ENCODE data around the gene STRIP2.
"Not testable (repeated sequence)": the region's sequence is repeated elsewhere in the genome, so short reads cannot be mapped to it uniquely, and the experiment has no call there.

The STRIP2 gene

DNA sequence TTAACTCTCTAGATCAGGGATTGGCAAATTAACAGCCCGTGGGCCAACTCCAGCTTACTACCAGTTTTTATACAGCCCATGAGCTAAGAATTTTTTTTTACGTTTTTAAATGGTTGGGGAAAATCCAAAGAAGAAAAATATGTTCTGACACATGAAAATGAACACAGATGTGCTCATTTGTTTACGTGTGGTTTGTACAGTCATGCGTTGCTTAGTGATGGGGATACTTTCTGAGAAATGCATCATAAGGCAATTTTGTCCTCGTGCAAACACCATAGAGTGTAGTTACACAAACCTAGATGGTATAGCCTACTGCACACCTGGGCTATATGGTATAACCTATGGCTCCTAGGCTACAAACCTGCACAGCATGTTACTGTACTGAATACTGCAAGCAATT is 59.8 kb downstream of the STRIP2 start:
- no peak for DNase-seq (ENCODE audit: low read depth in 3 of 3)

DNA sequence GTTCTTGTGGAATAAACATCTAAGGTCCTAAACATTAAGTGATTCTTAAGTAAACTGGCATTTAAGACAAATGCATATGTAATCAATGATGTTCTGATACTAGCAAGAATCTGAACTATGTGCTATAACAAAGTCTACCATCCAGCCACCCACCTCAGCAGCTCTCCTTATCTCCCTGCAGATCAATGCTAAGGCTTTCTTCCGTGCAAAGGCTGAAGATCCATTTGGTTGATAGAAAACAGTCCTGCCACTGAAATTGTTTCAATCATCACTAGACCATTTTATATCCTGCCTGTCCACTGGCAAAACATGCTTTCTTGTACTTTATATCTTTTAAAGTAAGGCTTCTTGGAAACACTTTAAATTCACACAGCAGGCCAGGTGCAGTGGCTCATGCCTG is 61.8 kb downstream of the STRIP2 start:
- DNase-seq (ENCODE audit: low read depth in 3 of 3) = no peak

DNA sequence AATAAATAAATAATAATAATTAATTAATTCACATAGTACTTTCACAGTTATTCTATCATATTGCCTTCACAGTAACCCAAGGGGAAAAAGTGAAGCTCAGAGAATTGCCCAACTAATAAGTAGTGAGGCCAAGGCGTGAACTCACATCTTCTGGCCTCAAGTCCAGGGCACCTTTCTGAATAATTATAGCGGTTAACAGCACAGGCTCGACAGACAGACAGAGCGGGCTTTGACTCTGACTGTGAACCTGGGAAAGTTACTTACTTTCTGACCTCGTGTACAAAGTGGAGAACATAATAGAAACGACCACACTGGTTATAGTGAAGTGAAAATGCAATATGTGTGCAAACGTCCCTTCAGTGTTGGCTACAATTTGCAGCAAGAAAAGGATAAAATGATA is 62.4 kb downstream of the STRIP2 start:
- no peak for DNase-seq (ENCODE audit: low read depth in 3 of 3)

DNA sequence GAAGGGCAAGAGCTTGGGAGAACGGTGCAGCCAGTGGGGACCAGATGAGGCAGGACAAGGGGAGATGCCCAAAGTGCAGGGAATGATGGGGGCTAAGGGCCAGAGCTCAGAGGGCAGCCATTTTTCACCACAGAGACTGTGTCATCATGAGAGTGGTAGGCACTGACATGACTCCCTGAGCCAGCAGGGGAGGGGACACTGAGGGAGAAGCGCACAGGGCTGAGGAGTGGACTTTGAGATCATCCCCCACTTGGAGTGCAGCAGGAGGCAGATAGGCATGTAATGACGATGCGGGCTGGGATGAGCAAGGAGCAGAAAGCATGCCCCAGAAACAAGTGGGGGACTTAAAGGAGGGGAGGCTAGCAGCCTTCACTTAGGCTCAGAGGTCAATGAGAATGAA is 62.9 kb downstream of the STRIP2 start:
- no peak for DNase-seq (ENCODE audit: low read depth in 3 of 3)

GRCh38 chr7:129498021-129498420 is 63.8 kb downstream of the STRIP2 start:
- no peak for DNase-seq (ENCODE audit: low read depth in 3 of 3)

DNA sequence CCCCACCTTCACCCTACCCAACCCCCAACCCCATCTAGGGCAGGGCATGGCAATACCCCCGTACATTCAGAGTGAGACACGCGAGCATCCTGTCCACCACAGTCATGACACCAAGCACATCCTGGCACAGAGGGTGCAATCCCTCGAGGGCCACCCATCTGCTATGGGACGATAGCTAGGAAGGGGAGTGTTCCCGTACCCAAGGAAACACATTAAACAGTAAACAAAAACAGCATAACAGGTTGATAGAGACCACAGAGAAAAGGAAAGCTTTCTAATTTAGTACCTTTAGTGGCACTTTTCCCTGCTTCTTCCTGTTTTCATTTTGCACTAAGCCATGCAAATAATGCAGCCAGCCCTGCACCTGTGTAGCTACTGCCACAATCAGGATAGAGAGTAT is 65.8 kb downstream of the STRIP2 start:
- DNase-seq (ENCODE audit: low read depth in 3 of 3) = no peak

GRCh38 chr7:129501760-129502707 is 67.8 kb downstream of the STRIP2 start, which contains the start of gene SMKR1:
TSS of gene SMKR1 (plus strand) at chr7:129502531. CDS start at chr7:129502825, 294 bp downstream.
- DNase-seq (ENCODE audit: low read depth in 3 of 3) = peak; percentile 74 to 81 (median 80)

DNA sequence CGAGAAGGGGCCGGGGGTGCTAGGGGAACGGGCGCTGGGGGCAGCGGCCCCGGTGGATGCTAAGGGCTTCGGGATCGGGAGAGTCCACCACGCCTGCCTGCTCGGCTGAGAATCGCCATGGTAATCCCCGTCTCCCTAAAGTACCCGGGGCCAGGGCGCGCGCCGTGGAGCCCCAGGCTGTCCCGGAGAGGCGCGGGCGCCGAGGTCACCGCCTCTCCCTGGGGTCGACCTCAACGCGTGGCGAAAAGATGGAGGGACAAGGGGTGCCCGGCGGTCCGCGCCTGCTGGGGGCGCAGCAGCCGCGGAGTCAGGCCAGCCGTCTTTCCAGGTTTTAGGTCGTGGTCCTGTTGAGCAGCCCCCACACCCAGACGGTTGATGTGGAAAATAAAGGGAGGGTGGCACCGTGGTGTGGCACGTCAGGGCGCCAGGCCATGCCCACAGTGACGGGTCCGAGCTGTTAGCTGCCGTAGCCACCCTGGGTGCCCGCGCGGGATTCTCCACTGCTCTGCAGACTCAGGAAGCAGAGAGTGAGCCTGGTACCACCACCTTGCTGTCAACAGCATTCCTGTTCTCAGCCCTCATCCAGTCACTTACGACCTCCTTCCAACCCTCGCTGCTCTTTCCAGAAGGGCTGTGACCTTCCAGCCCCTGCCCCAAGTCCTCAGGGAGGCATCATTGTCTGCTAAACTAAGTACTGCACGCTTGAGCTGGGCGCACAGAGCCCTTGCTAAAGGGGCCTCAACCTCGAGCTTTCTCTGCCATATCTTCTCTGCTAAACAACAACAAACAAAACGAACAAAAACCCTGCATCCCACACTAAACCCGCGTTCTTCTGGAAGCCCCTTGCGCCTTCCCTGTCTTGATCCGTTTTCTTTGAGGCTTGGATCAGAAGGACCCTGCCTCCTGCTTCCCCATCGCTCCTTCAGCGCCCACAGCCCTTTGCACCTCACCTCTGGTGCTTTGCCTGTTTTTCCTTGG is 68.8 kb downstream of the STRIP2 start:
- DNase-seq (ENCODE audit: low read depth in 3 of 3) = no peak

DNA sequence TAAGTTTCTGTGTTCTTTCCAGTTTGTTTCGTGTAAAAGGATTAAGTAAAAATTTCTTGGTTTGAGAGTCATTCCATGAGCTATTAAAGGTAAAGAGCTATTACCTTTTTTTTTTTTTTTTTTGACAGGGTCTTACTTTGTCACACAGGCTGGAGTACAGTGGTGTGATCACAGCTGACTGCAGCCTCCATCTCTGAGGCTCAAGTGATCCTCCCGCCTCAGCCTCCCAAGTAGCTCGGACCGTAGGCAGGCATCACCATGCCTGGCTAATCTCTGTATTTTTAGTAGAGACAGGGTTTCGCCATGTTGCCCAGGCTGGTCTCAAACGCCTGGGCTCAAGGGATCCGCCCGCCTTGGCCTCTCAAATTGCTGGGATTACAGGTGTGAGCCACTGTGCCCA is 69.5 kb downstream of the STRIP2 start:
- no peak for DNase-seq (ENCODE audit: low read depth in 3 of 3)

DNA sequence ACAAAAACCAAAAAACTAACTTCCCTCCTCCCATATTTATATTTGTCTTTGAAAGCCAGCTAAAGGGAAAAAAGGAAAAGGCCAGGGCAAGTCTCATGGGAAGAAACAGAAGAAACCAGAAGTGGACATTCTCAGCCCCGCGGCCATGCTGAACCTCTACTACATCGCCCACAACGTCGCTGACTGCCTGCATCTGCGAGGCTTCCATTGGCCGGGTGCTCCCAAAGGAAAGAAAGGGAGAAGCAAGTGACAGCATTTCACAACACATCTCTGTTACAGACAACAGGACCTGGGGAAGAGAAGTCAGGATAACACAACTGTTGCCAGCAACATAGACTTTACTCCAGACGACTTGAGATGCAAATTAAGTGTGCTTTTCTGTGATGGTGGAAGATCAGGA is 78.0 kb downstream of the STRIP2 start:
- DNase-seq (ENCODE audit: low read depth in 3 of 3) = no peak

DNA sequence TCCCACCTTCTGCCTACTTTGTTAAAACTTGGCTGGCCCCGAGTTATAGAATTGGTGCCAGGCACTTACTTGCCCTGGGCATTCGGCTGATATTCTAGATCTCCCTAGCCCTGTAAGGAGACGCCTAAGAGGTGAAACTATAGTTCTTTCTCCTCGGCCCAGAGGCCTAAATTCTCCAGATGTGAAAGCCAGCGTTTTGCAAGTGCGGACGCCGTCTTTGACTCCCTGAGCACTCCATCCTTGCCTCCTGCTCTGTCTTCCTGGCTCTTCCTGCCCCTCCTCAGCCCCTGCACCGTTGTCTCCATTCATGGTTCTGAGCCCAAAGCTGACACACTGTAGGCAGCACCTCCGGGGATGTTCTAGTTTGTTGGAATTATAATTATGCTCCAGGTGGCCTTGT is 79.3 kb downstream of the STRIP2 start:
- DNase-seq (ENCODE audit: low read depth in 3 of 3) = no peak

DNA sequence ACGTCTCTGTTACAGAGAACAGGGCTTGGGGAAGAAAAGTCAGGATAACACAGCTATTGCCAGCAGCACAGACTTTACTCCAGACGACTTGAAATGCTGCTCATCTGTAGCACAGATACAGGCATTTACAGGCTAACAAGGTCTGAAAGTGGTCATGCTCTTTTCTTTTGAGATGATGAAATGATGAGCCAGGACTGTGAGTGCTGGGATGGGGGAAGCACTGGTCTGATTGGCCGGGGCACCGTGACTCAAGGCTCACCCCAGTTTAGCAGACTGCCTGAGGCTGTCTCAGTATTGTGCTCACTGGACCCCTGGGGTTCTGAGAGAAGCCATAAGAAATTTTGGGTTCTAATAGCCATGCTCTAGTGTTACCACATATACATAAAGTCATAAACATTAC is 80.5 kb downstream of the STRIP2 start:
- no peak for DNase-seq (ENCODE audit: low read depth in 3 of 3)

DNA sequence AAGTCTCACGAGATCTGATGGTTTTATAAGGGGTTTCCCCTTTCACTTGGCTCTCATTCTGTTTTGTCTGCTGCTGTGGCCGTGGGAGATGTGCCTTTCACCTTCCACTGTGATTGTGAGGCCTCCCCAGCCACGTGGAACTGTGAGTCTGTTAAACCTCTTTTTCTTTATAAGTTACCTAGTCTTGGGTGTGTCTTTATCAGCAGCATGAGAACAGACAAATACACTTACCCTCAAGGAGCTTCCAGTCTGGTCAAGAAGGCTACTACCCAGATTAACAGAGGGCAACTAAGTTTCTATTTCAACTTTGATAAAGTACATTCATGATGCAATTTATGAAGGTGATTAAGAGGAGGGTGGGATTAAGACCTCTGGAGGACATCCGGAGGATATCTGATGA is 81.1 kb downstream of the STRIP2 start:
- DNase-seq (ENCODE audit: low read depth in 3 of 3) = no peak

DNA sequence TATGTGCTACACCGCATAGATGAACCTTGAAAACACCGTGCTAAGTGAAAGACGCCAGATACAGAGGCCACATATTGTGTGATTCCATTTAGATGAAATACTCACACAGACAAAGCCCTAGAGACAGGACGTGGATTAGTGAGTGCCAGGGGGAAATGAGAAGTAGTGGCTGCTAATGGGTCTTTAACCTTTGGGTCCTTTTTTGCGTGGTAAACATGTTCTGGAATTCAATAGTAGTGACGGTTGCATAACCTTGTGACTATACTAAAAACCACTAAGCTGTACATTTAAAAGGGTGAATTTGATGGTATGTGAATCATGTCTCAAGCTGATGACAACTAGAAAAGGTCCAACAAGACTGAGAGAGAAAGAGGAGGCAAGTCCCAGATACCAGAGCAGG is 83.7 kb downstream of the STRIP2 start:
- DNase-seq (ENCODE audit: low read depth in 3 of 3) = no peak

- DNase-seq (ENCODE audit: low read depth in 3 of 3) = no peak
Observed at GRCh38 chr7:129519464-129519863, 85.2 kb downstream of the STRIP2 start.

- no peak for DNase-seq (ENCODE audit: low read depth in 3 of 3)
Observed at GRCh38 chr7:129522088-129522970, 88.1 kb downstream of the STRIP2 start.

- no peak for DNase-seq (ENCODE audit: low read depth in 3 of 3)
Observed at GRCh38 chr7:129522971-129523340, 88.7 kb downstream of the STRIP2 start.

DNA sequence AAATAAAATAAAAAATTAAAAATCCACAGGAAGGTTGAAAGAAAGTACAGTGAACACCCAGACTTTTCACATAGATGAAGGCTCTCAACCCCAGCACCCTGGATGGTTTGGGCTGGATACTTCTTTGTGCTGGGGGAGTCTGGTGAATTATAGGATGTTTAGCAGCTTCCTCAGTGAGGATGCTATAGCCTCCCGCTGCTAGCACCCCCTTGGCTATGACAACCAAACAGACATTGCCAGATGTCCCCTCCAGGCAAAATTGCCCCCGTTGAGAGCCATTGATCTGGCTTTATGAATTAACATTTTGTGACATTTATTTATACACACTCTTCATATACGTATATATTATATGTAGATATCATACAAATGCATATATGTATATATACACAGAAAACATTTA is 89.7 kb downstream of the STRIP2 start:
- DNase-seq (ENCODE audit: low read depth in 3 of 3) = no peak

- DNase-seq (ENCODE audit: low read depth in 3 of 3) = not testable (repeated sequence)
Observed at GRCh38 chr7:129524405-129524804, 90.2 kb downstream of the STRIP2 start.

- no peak for DNase-seq (ENCODE audit: low read depth in 3 of 3)
Observed at GRCh38 chr7:129525225-129525862, 91.1 kb downstream of the STRIP2 start.

DNA sequence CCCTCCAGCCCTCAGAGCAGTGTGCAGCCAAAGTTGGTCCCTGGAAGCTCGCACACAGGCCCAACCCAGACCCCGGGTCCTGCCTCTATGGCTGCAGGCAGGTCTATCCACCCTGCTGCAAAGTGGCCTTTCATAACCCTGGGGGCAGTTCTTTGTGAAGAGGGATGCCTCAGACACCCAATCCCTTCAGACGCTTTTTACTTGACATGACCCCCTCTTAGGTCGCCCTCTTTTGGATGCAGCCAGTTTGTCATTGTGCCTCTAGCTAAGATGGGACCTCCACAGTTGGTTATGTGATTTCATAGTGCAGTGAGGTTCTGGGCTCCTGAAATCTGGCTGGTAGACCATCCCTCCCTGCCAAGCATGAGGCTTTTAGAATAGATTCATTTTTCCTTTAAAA is 95.4 kb downstream of the STRIP2 start:
- DNase-seq (ENCODE audit: low read depth in 3 of 3) = no peak
